Esophagus squamous epithelium (tissue), 4 donors: ENCODE measurements around the gene TREML2.

Experiments
- CTCF ChIP-seq, 6 experiments: fragments of 450-650 bp in 4 of 6; fragments of 200-600 bp in 2 of 6; sonication (generic) in 2 of 6; IDR thresholded peaks; one replicate each; pipeline ENCODE4 v1.5.1; 2016 to 2019; ENCODE audit warnings: antibody characterized with exemption in 6 of 6, mild to moderate bottlenecking in 4 of 6, moderate library complexity in 4 of 6
- POLR2A ChIP-seq, 4 donors: fragments of 450-650 bp; IDR thresholded peaks; one replicate each; pipeline ENCODE4 v1.6.1; 2017; ENCODE audit warnings: antibody characterized with exemption in 4 of 4, mild to moderate bottlenecking in 4 of 4, moderate library complexity in 3 of 4

GRCh38 chr6:41222513-41222912 lies 21.6 kb upstream of the TREML2 start:
- TF ChIP-seq CTCF (IDR thresholded peaks at IDR 0.05) (no peak), POLR2A (IDR thresholded peaks at IDR 0.05) (no peak)
